ENCODE data around the gene ALOXE3.

Gene ALOXE3

GRCh38 chr17:8105957-8106398 is 12.3 kb downstream of the ALOXE3 start:
- TF ChIP-seq JUND (IDR thresholded peaks at IDR 0.05; ENCODE audit: low read depth), result no peak
- no peak for DNase-seq (ENCODE audit: low read depth in 1 of 2, low spot score in 1 of 2)
- in situ Hi-C loops (cut with HindIII; ENCODE audit: low pct_unique_long_range_greater_than_20kb, low sequenced_read_pairs), result no loop called here

- no peak for DNase-seq (ENCODE audit: low read depth in 1 of 2, low spot score in 1 of 2)
- in situ Hi-C loops (cut with HindIII; ENCODE audit: low pct_unique_long_range_greater_than_20kb, low sequenced_read_pairs), result no loop called here
- TF ChIP-seq JUND (IDR thresholded peaks at IDR 0.05; ENCODE audit: low read depth), result no peak
These were observed 13.4 kb downstream of the ALOXE3 start for GRCh38 chr17:8104911-8105310.

- no peak for DNase-seq (ENCODE audit: low read depth in 1 of 2, low spot score in 1 of 2)
- no peak for TF ChIP-seq JUND (IDR thresholded peaks at IDR 0.05; ENCODE audit: low read depth)
- in situ Hi-C loops (cut with HindIII; ENCODE audit: low pct_unique_long_range_greater_than_20kb, low sequenced_read_pairs), result no loop called here
These were observed 14.8 kb downstream of the ALOXE3 start for GRCh38 chr17:8103549-8103948.

- TF ChIP-seq JUND (IDR thresholded peaks at IDR 0.05; ENCODE audit: low read depth), result no peak
- no peak for DNase-seq (ENCODE audit: low read depth in 1 of 2, low spot score in 1 of 2)
- in situ Hi-C loops (cut with HindIII; ENCODE audit: low pct_unique_long_range_greater_than_20kb, low sequenced_read_pairs), result no loop called here
These were observed 16.6 kb downstream of the ALOXE3 start for GRCh38 chr17:8101721-8102120.

GRCh38 chr17:8100763-8101162 is 17.6 kb downstream of the ALOXE3 start:
- in situ Hi-C loops (cut with HindIII; ENCODE audit: low pct_unique_long_range_greater_than_20kb, low sequenced_read_pairs), result no loop called here
- no peak for TF ChIP-seq JUND (IDR thresholded peaks at IDR 0.05; ENCODE audit: low read depth)

GRCh38 chr17:8100111-8100510 is 18.2 kb downstream of the ALOXE3 start:
- DNase-seq (ENCODE audit: low read depth in 1 of 2, low spot score in 1 of 2), result no peak
- TF ChIP-seq JUND (IDR thresholded peaks at IDR 0.05; ENCODE audit: low read depth), result no peak
- in situ Hi-C loops (cut with HindIII; ENCODE audit: low pct_unique_long_range_greater_than_20kb, low sequenced_read_pairs), result no loop called here

More at GRCh38 chr17:8100763-8101162, 17.6 kb downstream of the ALOXE3 start:
- no peak for DNase-seq (ENCODE audit: low read depth in 1 of 2, low spot score in 1 of 2)

- in situ Hi-C loops (cut with HindIII; ENCODE audit: low pct_unique_long_range_greater_than_20kb, low sequenced_read_pairs), result no loop called here
- no peak for DNase-seq (ENCODE audit: low read depth in 1 of 2, low spot score in 1 of 2)
These were observed 21.8 kb downstream of the ALOXE3 start for GRCh38 chr17:8096541-8096940.

GRCh38 chr17:8095361-8095760 is 23.0 kb downstream of the ALOXE3 start:
- in situ Hi-C loops (cut with HindIII; ENCODE audit: low pct_unique_long_range_greater_than_20kb, low sequenced_read_pairs), result no loop called here
- DNase-seq (ENCODE audit: low read depth in 1 of 2, low spot score in 1 of 2), result no peak
- TF ChIP-seq JUND (IDR thresholded peaks at IDR 0.05; ENCODE audit: low read depth), result no peak

More at GRCh38 chr17:8096541-8096940, 21.8 kb downstream of the ALOXE3 start:
- no peak for TF ChIP-seq JUND (IDR thresholded peaks at IDR 0.05; ENCODE audit: low read depth)

GRCh38 chr17:8091033-8091687 is 27.2 kb downstream of the ALOXE3 start:
- TF ChIP-seq JUND (IDR thresholded peaks at IDR 0.05; ENCODE audit: low read depth), result no peak
- peak in 1 of 2 experiments; percentile 22 for DNase-seq (ENCODE audit: low read depth in 1 of 2, low spot score in 1 of 2)
- in situ Hi-C loops (cut with HindIII; ENCODE audit: low pct_unique_long_range_greater_than_20kb, low sequenced_read_pairs), result no loop called here

- DNase-seq (ENCODE audit: low read depth in 1 of 2, low spot score in 1 of 2), result no peak
- no peak for TF ChIP-seq JUND (IDR thresholded peaks at IDR 0.05; ENCODE audit: low read depth)
- in situ Hi-C loops (cut with HindIII; ENCODE audit: low pct_unique_long_range_greater_than_20kb, low sequenced_read_pairs), result no loop called here
These were observed 28.6 kb downstream of the ALOXE3 start for GRCh38 chr17:8089728-8090127.

GRCh38 chr17:8087952-8088230 is 30.4 kb downstream of the ALOXE3 start:
- TF ChIP-seq JUND (IDR thresholded peaks at IDR 0.05; ENCODE audit: low read depth), result no peak
- in situ Hi-C loops (cut with HindIII; ENCODE audit: low pct_unique_long_range_greater_than_20kb, low sequenced_read_pairs), result no loop called here
- no peak for DNase-seq (ENCODE audit: low read depth in 1 of 2, low spot score in 1 of 2)

GRCh38 chr17:8087075-8087951 is 31.0 kb downstream of the ALOXE3 start, which contains the start of gene ALOX12B:
Gene ALOX12B (minus strand): TSS chr17:8087716. CDS start chr17:8087442, 274 bp downstream.
- TF ChIP-seq JUND (IDR thresholded peaks at IDR 0.05; ENCODE audit: low read depth), result no peak
- DNase-seq (ENCODE audit: low read depth in 1 of 2, low spot score in 1 of 2), result no peak
- in situ Hi-C loops (cut with HindIII; ENCODE audit: low pct_unique_long_range_greater_than_20kb, low sequenced_read_pairs), result no loop called here

GRCh38 chr17:8084250-8084649 is 34.1 kb downstream of the ALOXE3 start:
- no peak for DNase-seq (ENCODE audit: low read depth in 1 of 2, low spot score in 1 of 2)
- in situ Hi-C loops (cut with HindIII; ENCODE audit: low pct_unique_long_range_greater_than_20kb, low sequenced_read_pairs), result no loop called here
- no peak for TF ChIP-seq JUND (IDR thresholded peaks at IDR 0.05; ENCODE audit: low read depth)
